ENCODE results near the gene HBS1L.

DNA sequence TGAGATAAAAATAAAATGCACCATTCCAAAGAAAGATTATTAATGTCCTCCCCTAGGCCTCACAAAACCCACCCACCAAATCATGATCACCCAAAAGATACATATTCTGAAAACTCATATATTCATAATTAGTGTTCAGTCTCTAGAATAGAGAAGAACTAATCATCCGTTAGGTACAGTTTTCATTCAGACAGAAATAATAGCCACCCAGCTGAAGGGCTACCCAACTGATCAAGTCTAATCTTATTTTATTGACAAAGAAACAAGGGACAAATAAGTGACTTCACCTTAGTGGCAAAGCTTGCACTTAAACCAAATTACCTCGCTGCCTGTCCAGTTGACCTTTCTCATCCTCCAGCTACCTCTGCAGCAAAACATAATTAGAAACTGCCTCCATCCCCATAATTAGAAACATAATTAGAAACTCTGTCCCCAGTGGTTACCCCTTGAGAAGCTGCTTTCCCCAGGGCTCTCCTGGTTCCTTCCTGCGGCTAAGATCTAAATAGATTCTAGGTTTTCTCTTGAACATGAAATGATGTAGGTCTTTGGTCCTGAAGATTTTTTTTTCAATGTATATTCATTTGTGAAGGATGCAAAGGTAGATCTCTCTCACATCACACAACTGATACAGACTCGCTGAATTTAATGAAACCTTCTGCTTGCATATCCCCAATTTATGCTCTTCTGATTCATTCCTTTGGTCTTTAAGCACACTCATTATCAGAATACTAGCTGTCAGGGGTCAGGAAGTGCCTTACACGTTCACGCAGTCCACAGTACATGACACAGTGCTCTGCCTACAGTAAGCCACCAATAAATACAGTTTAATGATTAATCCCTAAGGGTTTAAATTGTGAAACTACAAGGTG is 46.3 kb downstream of the HBS1L start:
- TF ChIP-seq, protein P1, sequence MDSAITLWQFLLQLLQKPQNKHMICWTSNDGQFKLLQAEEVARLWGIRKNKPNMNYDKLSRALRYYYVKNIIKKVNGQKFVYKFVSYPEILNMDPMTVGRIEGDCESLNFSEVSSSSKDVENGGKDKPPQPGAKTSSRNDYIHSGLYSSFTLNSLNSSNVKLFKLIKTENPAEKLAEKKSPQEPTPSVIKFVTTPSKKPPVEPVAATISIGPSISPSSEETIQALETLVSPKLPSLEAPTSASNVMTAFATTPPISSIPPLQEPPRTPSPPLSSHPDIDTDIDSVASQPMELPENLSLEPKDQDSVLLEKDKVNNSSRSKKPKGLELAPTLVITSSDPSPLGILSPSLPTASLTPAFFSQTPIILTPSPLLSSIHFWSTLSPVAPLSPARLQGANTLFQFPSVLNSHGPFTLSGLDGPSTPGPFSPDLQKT (IDR thresholded peaks at IDR 0.05; ENCODE audit: borderline replicate concordance, low read depth, low read length): no peak
- TF ChIP-seq, protein P2, sequence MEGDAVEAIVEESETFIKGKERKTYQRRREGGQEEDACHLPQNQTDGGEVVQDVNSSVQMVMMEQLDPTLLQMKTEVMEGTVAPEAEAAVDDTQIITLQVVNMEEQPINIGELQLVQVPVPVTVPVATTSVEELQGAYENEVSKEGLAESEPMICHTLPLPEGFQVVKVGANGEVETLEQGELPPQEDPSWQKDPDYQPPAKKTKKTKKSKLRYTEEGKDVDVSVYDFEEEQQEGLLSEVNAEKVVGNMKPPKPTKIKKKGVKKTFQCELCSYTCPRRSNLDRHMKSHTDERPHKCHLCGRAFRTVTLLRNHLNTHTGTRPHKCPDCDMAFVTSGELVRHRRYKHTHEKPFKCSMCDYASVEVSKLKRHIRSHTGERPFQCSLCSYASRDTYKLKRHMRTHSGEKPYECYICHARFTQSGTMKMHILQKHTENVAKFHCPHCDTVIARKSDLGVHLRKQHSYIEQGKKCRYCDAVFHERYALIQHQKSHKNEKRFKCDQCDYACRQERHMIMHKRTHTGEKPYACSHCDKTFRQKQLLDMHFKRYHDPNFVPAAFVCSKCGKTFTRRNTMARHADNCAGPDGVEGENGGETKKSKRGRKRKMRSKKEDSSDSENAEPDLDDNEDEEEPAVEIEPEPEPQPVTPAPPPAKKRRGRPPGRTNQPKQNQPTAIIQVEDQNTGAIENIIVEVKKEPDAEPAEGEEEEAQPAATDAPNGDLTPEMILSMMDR (tag by site-specific recombination; IDR thresholded peaks at IDR 0.05): no peak
- TF ChIP-seq, protein P3, sequence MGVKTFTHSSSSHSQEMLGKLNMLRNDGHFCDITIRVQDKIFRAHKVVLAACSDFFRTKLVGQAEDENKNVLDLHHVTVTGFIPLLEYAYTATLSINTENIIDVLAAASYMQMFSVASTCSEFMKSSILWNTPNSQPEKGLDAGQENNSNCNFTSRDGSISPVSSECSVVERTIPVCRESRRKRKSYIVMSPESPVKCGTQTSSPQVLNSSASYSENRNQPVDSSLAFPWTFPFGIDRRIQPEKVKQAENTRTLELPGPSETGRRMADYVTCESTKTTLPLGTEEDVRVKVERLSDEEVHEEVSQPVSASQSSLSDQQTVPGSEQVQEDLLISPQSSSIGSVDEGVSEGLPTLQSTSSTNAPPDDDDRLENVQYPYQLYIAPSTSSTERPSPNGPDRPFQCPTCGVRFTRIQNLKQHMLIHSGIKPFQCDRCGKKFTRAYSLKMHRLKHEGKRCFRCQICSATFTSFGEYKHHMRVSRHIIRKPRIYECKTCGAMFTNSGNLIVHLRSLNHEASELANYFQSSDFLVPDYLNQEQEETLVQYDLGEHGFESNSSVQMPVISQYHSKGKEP (tag by site-specific recombination; IDR thresholded peaks at IDR 0.05): no peak
- TF ChIP-seq, protein P4, sequence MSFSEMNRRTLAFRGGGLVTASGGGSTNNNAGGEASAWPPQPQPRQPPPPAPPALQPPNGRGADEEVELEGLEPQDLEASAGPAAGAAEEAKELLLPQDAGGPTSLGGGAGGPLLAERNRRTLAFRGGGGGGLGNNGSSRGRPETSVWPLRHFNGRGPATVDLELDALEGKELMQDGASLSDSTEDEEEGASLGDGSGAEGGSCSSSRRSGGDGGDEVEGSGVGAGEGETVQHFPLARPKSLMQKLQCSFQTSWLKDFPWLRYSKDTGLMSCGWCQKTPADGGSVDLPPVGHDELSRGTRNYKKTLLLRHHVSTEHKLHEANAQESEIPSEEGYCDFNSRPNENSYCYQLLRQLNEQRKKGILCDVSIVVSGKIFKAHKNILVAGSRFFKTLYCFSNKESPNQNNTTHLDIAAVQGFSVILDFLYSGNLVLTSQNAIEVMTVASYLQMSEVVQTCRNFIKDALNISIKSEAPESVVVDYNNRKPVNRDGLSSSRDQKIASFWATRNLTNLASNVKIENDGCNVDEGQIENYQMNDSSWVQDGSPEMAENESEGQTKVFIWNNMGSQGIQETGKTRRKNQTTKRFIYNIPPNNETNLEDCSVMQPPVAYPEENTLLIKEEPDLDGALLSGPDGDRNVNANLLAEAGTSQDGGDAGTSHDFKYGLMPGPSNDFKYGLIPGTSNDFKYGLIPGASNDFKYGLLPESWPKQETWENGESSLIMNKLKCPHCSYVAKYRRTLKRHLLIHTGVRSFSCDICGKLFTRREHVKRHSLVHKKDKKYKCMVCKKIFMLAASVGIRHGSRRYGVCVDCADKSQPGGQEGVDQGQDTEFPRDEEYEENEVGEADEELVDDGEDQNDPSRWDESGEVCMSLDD (tag by site-specific recombination; IDR thresholded peaks at IDR 0.05): no peak
- TF ChIP-seq HOXA7 (CRISPR knock-in tag; IDR thresholded peaks at IDR 0.05; ENCODE audit: borderline replicate concordance): no peak
- no peak for TF ChIP-seq ZFP69B (tag by site-specific recombination; IDR thresholded peaks at IDR 0.05)
- TF ChIP-seq YY1 (tag by site-specific recombination; IDR thresholded peaks at IDR 0.05): no peak
- no peak for TF ChIP-seq ZBTB21 (tag by site-specific recombination; IDR thresholded peaks at IDR 0.05)
- TF ChIP-seq, protein P5, sequence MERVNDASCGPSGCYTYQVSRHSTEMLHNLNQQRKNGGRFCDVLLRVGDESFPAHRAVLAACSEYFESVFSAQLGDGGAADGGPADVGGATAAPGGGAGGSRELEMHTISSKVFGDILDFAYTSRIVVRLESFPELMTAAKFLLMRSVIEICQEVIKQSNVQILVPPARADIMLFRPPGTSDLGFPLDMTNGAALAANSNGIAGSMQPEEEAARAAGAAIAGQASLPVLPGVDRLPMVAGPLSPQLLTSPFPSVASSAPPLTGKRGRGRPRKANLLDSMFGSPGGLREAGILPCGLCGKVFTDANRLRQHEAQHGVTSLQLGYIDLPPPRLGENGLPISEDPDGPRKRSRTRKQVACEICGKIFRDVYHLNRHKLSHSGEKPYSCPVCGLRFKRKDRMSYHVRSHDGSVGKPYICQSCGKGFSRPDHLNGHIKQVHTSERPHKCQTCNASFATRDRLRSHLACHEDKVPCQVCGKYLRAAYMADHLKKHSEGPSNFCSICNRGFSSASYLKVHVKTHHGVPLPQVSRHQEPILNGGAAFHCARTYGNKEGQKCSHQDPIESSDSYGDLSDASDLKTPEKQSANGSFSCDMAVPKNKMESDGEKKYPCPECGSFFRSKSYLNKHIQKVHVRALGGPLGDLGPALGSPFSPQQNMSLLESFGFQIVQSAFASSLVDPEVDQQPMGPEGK (tag by site-specific recombination; IDR thresholded peaks at IDR 0.05): no peak
- TF ChIP-seq, protein P6, sequence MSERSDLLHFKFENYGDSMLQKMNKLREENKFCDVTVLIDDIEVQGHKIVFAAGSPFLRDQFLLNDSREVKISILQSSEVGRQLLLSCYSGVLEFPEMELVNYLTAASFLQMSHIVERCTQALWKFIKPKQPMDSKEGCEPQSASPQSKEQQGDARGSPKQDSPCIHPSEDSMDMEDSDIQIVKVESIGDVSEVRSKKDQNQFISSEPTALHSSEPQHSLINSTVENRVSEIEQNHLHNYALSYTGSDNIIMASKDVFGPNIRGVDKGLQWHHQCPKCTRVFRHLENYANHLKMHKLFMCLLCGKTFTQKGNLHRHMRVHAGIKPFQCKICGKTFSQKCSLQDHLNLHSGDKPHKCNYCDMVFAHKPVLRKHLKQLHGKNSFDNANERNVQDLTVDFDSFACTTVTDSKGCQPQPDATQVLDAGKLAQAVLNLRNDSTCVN (tag by site-specific recombination; optimal IDR thresholded peaks at IDR 0.05): no peak
